ENCODE data around the gene MANEAL.

- TF ChIP-seq POLR2A (IDR thresholded peaks at IDR 0.05) (no peak), CTCF (IDR thresholded peaks at IDR 0.05) (no peak)
These were observed 27.6 kb upstream of the MANEAL start for GRCh38 chr1:37765916-37766664.
